MCF 10A (cell line): ENCODE measurements around the gene SVOPL. TPM values are rescaled to one million over a fixed set of nuclear protein-coding genes. Genes with fewer than 3 reads are reported as not detected.

ENCODE experiments used
- BruUV-seq: library from RNA; stranded (reverse); fragments of 400-500 nt; replicated peaks from 2 replicates; lab custom pipeline; 2021; lab: Mats Ljungman, UMichigan
- CTCF ChIA-PET: fragments of 300-600 bp; sonication (Branson Sonifier 250); formaldehyde crosslinking; extraction: SDS; loops from one replicate; lab custom pipeline; 2021; ENCODE audit warnings: antibody characterized with exemption, inconsistent platforms; lab: Yijun Ruan, JAX
- POLR2A ChIA-PET: fragments of 300-600, 350-650 bp; sonication (Branson Sonifier 250); formaldehyde crosslinking; extraction: SDS; loops from one replicate; lab custom pipeline; 2020; ENCODE audit warnings: antibody characterized with exemption, inconsistent platforms; lab: Yijun Ruan, JAX
- DNase-seq: peaks from one replicate; pipeline ENCODE4 v3.0.0-alpha.2; 2018; ENCODE audit not compliant: unreplicated experiment
- H3K27ac Mint-ChIP-seq: one replicate; pipeline ENCODE4 v1.8.0; 2022; ENCODE audit warnings: mild to moderate bottlenecking, low read depth, mixed read lengths; ENCODE audit not compliant: unreplicated experiment
- H3K27me3 Mint-ChIP-seq: one replicate; pipeline ENCODE4 v1.8.0; 2022; ENCODE audit warnings: mixed read lengths; ENCODE audit not compliant: insufficient read depth, unreplicated experiment
- H3K36me3 Mint-ChIP-seq: one replicate; pipeline ENCODE4 v1.8.0; 2022; ENCODE audit warnings: mild to moderate bottlenecking, moderate library complexity, mixed read lengths; ENCODE audit not compliant: insufficient read depth, unreplicated experiment
- H3K4me1 Mint-ChIP-seq: one replicate; pipeline ENCODE4 v1.8.0; 2022; ENCODE audit warnings: mixed read lengths; ENCODE audit not compliant: insufficient read depth, unreplicated experiment
- H3K4me3 Mint-ChIP-seq: one replicate; pipeline ENCODE4 v1.8.0; 2022; ENCODE audit warnings: mild to moderate bottlenecking, moderate library complexity, mixed read lengths; ENCODE audit not compliant: unreplicated experiment
- H3K9me3 Mint-ChIP-seq: one replicate; pipeline ENCODE4 v1.8.0; 2022; ENCODE audit warnings: mixed read lengths; ENCODE audit not compliant: unreplicated experiment
- intact Hi-C: fragments of 100-400 bp; cut with micrococcal nuclease; formaldehyde crosslinking; loops from 2 replicates; pipeline ENCODE4 v1.14.1; 2022
- total RNA-seq: library from RNA; stranded (reverse); gene quantifications from 2 replicates; pipeline ENCODE4 v1.2.3, GENCODE V29; 2022
- TF ChIP-seq, protein P1 (sequence below): fragments of 200-600 bp; IDR thresholded peaks from one replicate; pipeline ENCODE4 v1.8.0; 2022; ENCODE audit warnings: antibody characterized with exemption, mild to moderate bottlenecking; ENCODE audit not compliant: unreplicated experiment

Gene SVOPL
- total RNA-seq, 1 experiment from 2014 or later = not detected

DNA sequence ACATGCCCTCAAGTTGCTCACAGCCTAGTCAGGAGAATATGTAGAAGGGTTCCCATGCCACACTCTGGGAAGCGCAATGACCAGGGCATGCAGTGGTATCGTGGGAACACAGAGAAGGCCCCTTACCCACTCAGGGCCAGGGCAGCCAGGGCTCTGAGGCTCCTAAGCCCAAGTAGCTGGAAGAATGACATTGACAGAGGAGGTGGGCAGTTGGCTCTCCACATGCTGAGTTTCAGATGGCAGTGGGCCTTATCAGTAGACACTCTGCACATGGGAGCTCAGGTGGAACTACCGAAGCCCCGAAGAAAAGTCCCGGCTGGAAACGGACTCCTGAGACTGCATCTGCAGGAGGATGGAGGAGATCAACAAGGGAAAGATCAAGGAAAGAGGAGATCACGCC, 15.7 kb upstream of the SVOPL start:
- no TSS peak for BruUV-seq
- Mint-ChIP-seq H3K36me3 (no peaks in the 10 kb centered on the region), H3K27me3 (no peaks in the 10 kb centered on the region), H3K4me1 (peaks cover 12% of the 10 kb centered on the region), H3K27ac (no peak overlapping the region), H3K9me3 (no peaks in the 10 kb centered on the region), H3K4me3 (no peak overlapping the region)
- TF ChIP-seq, protein P1, sequence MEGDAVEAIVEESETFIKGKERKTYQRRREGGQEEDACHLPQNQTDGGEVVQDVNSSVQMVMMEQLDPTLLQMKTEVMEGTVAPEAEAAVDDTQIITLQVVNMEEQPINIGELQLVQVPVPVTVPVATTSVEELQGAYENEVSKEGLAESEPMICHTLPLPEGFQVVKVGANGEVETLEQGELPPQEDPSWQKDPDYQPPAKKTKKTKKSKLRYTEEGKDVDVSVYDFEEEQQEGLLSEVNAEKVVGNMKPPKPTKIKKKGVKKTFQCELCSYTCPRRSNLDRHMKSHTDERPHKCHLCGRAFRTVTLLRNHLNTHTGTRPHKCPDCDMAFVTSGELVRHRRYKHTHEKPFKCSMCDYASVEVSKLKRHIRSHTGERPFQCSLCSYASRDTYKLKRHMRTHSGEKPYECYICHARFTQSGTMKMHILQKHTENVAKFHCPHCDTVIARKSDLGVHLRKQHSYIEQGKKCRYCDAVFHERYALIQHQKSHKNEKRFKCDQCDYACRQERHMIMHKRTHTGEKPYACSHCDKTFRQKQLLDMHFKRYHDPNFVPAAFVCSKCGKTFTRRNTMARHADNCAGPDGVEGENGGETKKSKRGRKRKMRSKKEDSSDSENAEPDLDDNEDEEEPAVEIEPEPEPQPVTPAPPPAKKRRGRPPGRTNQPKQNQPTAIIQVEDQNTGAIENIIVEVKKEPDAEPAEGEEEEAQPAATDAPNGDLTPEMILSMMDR = no peak
- intact Hi-C loops = no loop called here
- CTCF ChIA-PET = interaction anchor here (1.8 kb wide), 1 partner anchor 22 kb away, joined by 7 read pairs; no protein-coding TSS in a partner anchor
- POLR2A ChIA-PET = interaction anchor here (0.6 kb wide), 1 partner anchor 205 kb away, joined by 3 read pairs; no protein-coding TSS in a partner anchor
- no peak for DNase-seq

DNA sequence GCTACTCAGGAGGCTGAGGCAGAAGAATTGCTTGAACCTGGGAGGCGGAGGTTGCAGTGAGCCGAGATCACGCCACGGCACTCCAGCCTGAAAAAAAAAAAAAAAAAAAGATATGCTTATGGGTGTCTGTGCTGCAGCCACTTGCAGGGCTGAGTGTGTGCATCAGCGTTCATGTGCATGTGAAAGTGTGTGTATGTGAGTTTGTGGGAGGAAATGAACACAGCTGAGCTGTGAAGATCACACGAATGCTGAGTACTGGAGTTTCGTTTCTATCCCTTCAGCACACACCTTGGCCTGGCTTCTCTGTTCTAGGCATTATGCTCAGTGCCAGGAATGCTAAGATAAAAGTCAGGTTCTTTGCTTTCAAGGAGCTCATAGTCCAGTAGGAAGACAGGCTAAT, 12.0 kb upstream of the SVOPL start:
- ChIA-PET CTCF (interaction anchor here (1.0 kb wide), 1 partner anchor 26 kb away, joined by 4 read pairs; no protein-coding TSS in a partner anchor), POLR2A (no interaction called here)
- no TSS peak for BruUV-seq
- Mint-ChIP-seq H3K4me3 (no peak overlapping the region), H3K36me3 (no peaks in the 10 kb centered on the region), H3K9me3 (no peaks in the 10 kb centered on the region), H3K27me3 (no peaks in the 10 kb centered on the region), H3K27ac (no peak overlapping the region), H3K4me1 (no peaks in the 10 kb centered on the region)
- no peak for DNase-seq
- TF ChIP-seq, protein P1 = no peak
- intact Hi-C loops = no loop called here

DNA sequence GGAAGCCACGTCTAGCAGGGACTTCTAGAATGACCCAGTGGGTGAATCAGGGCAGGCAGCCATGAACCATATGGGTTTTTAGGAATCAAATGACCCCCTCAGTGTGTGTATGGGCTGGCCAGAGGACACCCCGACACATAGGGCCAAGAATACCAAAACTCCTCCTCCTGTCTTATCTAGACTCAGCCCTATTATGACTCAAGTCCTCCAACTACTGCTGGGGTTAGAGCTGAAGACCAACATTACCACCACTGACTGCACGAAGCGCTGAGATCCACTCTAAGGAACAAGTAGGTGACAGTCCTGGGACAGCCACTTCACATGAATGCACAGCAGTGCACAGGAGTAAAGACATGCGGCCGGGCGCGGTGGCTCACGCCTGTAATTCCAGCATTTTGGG, 11.5 kb upstream of the SVOPL start:
- H3K27me3 Mint-ChIP-seq = no peaks in the 10 kb centered on the region
- TF ChIP-seq, protein P1 = no peak
- no peaks in the 10 kb centered on the region for H3K4me1 Mint-ChIP-seq
- H3K9me3 Mint-ChIP-seq = no peaks in the 10 kb centered on the region
- no peak for DNase-seq
- no peak overlapping the region for H3K4me3 Mint-ChIP-seq
- BruUV-seq = no TSS peak
- CTCF ChIA-PET = no interaction called here
- H3K27ac Mint-ChIP-seq = no peak overlapping the region
- POLR2A ChIA-PET = no interaction called here
- H3K36me3 Mint-ChIP-seq = no peaks in the 10 kb centered on the region
- intact Hi-C loops = no loop called here

DNA sequence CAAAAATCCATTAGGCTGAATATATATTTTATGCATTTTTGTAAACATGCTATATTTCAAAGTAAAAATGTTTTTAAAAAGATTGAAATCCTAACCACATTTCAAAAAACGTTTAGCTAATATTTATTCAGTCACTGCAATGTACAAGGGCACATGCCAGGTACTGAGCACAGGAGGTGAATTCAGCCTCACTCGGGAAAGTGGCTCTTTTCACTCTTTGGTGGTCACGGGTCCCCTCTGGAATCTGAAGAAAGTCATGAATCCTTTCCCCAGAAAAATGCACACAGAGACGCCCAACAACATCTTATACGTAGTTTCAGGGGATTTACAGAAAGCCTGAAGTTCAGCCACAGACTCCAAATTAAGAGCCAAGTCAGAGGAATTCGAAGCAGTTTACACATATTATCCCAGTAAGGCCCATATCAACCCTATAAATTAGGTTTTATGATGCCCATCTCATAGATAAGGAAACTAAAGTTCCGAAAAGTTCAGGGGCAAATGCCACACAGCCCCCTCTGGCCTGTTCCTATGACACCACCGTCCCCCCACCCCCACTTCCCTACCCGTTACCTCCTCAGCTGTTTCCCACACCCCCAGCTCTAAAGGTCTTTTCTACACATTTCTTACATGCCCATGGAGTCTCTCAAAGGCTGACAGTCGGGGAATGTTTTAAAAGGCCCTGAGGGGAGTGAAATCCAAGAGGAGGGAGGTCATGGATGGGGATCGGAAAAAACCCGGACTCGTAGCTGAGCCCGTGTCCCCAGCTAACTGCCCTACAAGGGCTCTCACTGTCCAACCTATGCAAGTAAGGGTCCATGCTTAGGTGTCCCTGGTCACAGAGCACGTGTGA, 9.6 kb upstream of the SVOPL start:
- peaks cover 5% of the 10 kb centered on the region for H3K4me1 Mint-ChIP-seq
- POLR2A ChIA-PET = no interaction called here
- CTCF ChIA-PET = interaction anchor here (0.6 kb wide), 1 partner anchor 58 kb away, joined by 3 read pairs; no protein-coding TSS in a partner anchor
- no peaks in the 10 kb centered on the region for H3K9me3 Mint-ChIP-seq
- no peak overlapping the region for H3K27ac Mint-ChIP-seq
- intact Hi-C loops = no loop called here
- BruUV-seq = no TSS peak
- no peak for DNase-seq
- no peaks in the 10 kb centered on the region for H3K36me3 Mint-ChIP-seq
- TF ChIP-seq, protein P1 = no peak
- no peaks in the 10 kb centered on the region for H3K27me3 Mint-ChIP-seq
- H3K4me3 Mint-ChIP-seq = no peak overlapping the region
